Measurements from ENCODE around the gene CAMK2B.

CAMK2B gene

DNA sequence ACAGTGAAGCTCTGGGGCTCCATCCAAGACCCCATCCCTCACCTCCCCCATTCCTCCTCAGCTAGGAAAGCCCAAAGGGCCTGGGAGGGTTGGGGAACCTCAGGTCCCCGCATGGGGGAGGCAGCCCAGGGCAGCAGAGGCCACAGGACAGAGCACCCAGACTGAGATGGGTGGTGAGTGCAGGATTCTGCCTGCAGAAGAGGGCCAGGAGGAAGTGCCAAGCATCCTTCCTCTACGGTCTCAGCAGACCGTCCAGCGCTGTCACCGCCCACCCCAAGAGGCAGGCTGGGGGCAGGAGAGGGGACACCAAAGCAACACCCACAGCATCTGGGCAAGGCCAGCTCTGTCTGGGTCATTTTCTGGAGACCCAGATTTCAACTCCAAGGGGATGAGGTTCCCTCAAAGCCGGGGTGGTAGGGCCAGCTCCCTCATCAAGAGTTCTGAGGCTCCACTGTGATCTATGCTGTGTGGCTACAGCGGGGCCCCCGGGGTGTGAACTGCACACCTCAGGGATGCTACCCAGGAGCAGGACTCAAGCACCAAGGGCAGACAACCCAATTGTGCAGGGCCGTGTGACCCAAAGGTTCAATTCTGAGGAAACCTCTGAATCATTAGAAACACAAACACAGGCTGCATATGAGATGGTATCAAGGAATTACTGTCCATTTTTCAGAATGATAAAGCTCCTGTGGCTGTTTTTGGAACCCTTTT lies 46.8 kb downstream of the CAMK2B start:
- no peak overlapping the region for H3K4me3 ChIP-seq (ENCODE audit: low read depth in 1 of 2, low read length in 2 of 2)
- no peaks in the 10 kb centered on the region for H3K79me2 ChIP-seq (ENCODE audit: insufficient read depth, low read length)
- no peaks in the 10 kb centered on the region for H4K20me1 ChIP-seq (ENCODE audit: insufficient read depth, low read length)
- H3K9ac ChIP-seq (ENCODE audit: low read depth, low read length), result no peak overlapping the region
- TF ChIP-seq, protein P1, sequence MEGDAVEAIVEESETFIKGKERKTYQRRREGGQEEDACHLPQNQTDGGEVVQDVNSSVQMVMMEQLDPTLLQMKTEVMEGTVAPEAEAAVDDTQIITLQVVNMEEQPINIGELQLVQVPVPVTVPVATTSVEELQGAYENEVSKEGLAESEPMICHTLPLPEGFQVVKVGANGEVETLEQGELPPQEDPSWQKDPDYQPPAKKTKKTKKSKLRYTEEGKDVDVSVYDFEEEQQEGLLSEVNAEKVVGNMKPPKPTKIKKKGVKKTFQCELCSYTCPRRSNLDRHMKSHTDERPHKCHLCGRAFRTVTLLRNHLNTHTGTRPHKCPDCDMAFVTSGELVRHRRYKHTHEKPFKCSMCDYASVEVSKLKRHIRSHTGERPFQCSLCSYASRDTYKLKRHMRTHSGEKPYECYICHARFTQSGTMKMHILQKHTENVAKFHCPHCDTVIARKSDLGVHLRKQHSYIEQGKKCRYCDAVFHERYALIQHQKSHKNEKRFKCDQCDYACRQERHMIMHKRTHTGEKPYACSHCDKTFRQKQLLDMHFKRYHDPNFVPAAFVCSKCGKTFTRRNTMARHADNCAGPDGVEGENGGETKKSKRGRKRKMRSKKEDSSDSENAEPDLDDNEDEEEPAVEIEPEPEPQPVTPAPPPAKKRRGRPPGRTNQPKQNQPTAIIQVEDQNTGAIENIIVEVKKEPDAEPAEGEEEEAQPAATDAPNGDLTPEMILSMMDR (IDR thresholded peaks at IDR 0.05; ENCODE audit: borderline replicate concordance, extremely low read depth, low read length, poor library complexity, severe bottlenecking), result no peak
- no peak for TF ChIP-seq EZH2 (IDR thresholded peaks at IDR 0.05; ENCODE audit: borderline replicate concordance, low read depth, low read length, severe bottlenecking)
- H3K4me1 ChIP-seq (ENCODE audit: insufficient read depth, low read length), result no peaks in the 10 kb centered on the region
- H3K27me3 ChIP-seq (ENCODE audit: insufficient read depth, low read length, poor library complexity), result peaks cover 9% of the 10 kb centered on the region
- no peak overlapping the region for H3K4me2 ChIP-seq (ENCODE audit: insufficient read depth, low read length)
- H3K9me3 ChIP-seq (ENCODE audit: insufficient read depth, low read length, severe bottlenecking), result no peaks in the 10 kb centered on the region
- no peak overlapping the region for H3K27ac ChIP-seq (ENCODE audit: low read length)
- ATAC-seq (ENCODE audit: insufficient read depth, low read depth), result no peak
- no peak overlapping the region for H2AFZ ChIP-seq (ENCODE audit: low read depth, low read length)
- H3K36me3 ChIP-seq (ENCODE audit: insufficient read depth, low read length), result no peaks in the 10 kb centered on the region
- no peak for DNase-seq

DNA sequence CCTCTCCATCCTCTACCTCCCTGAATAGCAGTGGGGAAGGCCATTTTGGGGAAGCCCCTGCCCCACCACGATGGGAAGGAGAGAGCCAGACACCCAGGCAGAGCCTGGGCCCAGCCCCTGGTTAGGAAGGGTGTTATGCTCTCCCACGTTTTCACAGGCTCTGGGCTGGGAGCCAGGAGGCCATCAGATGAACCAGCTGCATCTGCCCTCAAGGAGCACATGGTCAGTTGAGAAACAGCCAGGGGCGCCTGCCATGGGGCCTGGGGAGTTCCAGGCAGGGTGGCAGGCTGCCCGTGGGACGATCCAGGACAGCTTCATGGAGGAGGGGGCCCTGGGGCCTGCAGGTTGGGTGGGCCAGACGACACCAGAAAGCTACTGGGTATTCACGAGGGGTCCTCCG lies 47.5 kb downstream of the CAMK2B start:
- H3K27ac ChIP-seq (ENCODE audit: low read length), result no peak overlapping the region
- ATAC-seq (ENCODE audit: insufficient read depth, low read depth) (no peak), DNase-seq (no peak)
- peaks cover 9% of the 10 kb centered on the region for H3K27me3 ChIP-seq (ENCODE audit: insufficient read depth, low read length, poor library complexity)
- no peak for TF ChIP-seq EZH2 (IDR thresholded peaks at IDR 0.05; ENCODE audit: borderline replicate concordance, low read depth, low read length, severe bottlenecking)
- TF ChIP-seq, protein P1 (IDR thresholded peaks at IDR 0.05; ENCODE audit: borderline replicate concordance, extremely low read depth, low read length, poor library complexity, severe bottlenecking), result no peak
- no peaks in the 10 kb centered on the region for H3K36me3 ChIP-seq (ENCODE audit: insufficient read depth, low read length)
- H4K20me1 ChIP-seq (ENCODE audit: insufficient read depth, low read length), result no peaks in the 10 kb centered on the region
- no peak overlapping the region for H3K4me2 ChIP-seq (ENCODE audit: insufficient read depth, low read length)
- no peaks in the 10 kb centered on the region for H3K4me1 ChIP-seq (ENCODE audit: insufficient read depth, low read length)
- no peak overlapping the region for H3K4me3 ChIP-seq (ENCODE audit: low read depth in 1 of 2, low read length in 2 of 2)
- no peaks in the 10 kb centered on the region for H3K9me3 ChIP-seq (ENCODE audit: insufficient read depth, low read length, severe bottlenecking)
- H2AFZ ChIP-seq (ENCODE audit: low read depth, low read length), result no peak overlapping the region
- no peak overlapping the region for H3K9ac ChIP-seq (ENCODE audit: low read depth, low read length)
- H3K79me2 ChIP-seq (ENCODE audit: insufficient read depth, low read length), result no peaks in the 10 kb centered on the region

DNA sequence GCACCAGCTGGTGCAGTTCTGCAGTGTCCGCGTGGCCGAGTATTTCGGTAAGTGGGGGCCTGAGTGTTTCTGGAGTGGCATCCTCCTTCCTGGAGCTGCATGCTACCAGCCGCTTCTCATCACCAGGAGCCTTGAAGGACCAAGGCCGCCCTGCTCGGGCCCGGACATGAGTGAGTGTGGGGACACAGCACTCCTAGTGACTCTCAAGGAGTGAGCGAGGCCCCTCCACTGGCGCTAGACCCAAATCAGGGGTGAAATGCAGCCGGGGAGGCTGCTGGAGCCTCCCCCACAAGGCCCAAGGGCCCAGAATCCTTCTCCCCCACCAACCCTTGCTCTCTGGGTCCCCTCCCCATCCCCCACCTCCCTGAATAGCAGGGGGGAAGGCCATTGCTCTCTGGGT lies 48.0 kb downstream of the CAMK2B start:
- no peak for DNase-seq
- H3K36me3 ChIP-seq (ENCODE audit: insufficient read depth, low read length), result no peaks in the 10 kb centered on the region
- no peak overlapping the region for H3K27ac ChIP-seq (ENCODE audit: low read length)
- H3K4me3 ChIP-seq (ENCODE audit: low read depth in 1 of 2, low read length in 2 of 2), result no peak overlapping the region
- H2AFZ ChIP-seq (ENCODE audit: low read depth, low read length), result no peak overlapping the region
- H3K4me1 ChIP-seq (ENCODE audit: insufficient read depth, low read length), result no peaks in the 10 kb centered on the region
- no peaks in the 10 kb centered on the region for H4K20me1 ChIP-seq (ENCODE audit: insufficient read depth, low read length)
- no peak overlapping the region for H3K9ac ChIP-seq (ENCODE audit: low read depth, low read length)
- no peaks in the 10 kb centered on the region for H3K79me2 ChIP-seq (ENCODE audit: insufficient read depth, low read length)
- TF ChIP-seq EZH2 (IDR thresholded peaks at IDR 0.05; ENCODE audit: borderline replicate concordance, low read depth, low read length, severe bottlenecking), result no peak
- TF ChIP-seq, protein P1 (IDR thresholded peaks at IDR 0.05; ENCODE audit: borderline replicate concordance, extremely low read depth, low read length, poor library complexity, severe bottlenecking), result no peak
- no peak for ATAC-seq (ENCODE audit: insufficient read depth, low read depth)
- H3K27me3 ChIP-seq (ENCODE audit: insufficient read depth, low read length, poor library complexity), result peaks cover 9% of the 10 kb centered on the region
- H3K9me3 ChIP-seq (ENCODE audit: insufficient read depth, low read length, severe bottlenecking), result no peaks in the 10 kb centered on the region
- H3K4me2 ChIP-seq (ENCODE audit: insufficient read depth, low read length), result no peak overlapping the region
